Thyroid gland (tissue), 4 donors: ENCODE measurements around the gene RNF121. TPM values are rescaled to one million over a fixed set of nuclear protein-coding genes. Genes with fewer than 3 reads are reported as not detected.

Experiments
- DNase-seq, 2 donors: peaks; one replicate each; pipeline ENCODE4 v3.0.0-alpha.2; 2019
- H3K27ac ChIP-seq, 3 donors: fragments of 200-600 bp; sonication (generic); 1 replicate in 2 of 3; 2 replicates in 1 of 3; pipeline ENCODE4 v1.5.1; 2016 to 2019; ENCODE audit warnings: mild to moderate bottlenecking in 1 of 3, moderate library complexity in 1 of 3
- H3K27me3 ChIP-seq: fragments of 200-600 bp; sonication (generic); one replicate; pipeline ENCODE4 v1.5.1; 2019
- H3K36me3 ChIP-seq, 2 donors: fragments of 200-600 bp; sonication (generic); one replicate each; pipeline ENCODE4 v1.5.1; 2016 to 2019
- H3K4me1 ChIP-seq, 2 donors: fragments of 200-600 bp; sonication (generic); one replicate each; pipeline ENCODE4 v1.5.1; 2017 to 2019
- H3K4me3 ChIP-seq, 3 donors: fragments of 200-600 bp; sonication (generic); replicated peaks in 1 of 3; 1 replicate in 2 of 3; 2 replicates in 1 of 3; pipeline ENCODE4 v1.5.1; 2016; ENCODE audit warnings: mild to moderate bottlenecking in 1 of 3
- H3K9me3 ChIP-seq: fragments of 200-600 bp; sonication (generic); one replicate; pipeline ENCODE4 v1.5.1; 2017
- POLR2A ChIP-seq, 2 donors: fragments of 450-650 bp; IDR thresholded peaks; one replicate each; pipeline ENCODE4 v1.6.1; 2017; ENCODE audit warnings: antibody characterized with exemption in 2 of 2, mild to moderate bottlenecking in 2 of 2, moderate library complexity in 1 of 2
- WGBS, 2 donors: methylation state at CpG; one replicate each; pipeline ENCODE4 v1.1.5; 2017; 5-methylcytosine and 5-hydroxymethylcytosine counted together
- intact Hi-C: fragments of 100-400 bp; cut with DNase I; formaldehyde crosslinking; loops from one replicate; pipeline ENCODE4 v1.15.1; 2023
- total RNA-seq, 4 donors: library from RNA; depleted of rRNA; stranded (reverse); fragments of >200 nt; gene quantifications; one replicate each; pipeline ENCODE4 v1.2.3, GENCODE V29; 2016
- TF ChIP-seq, protein P1 (sequence below), 6 experiments: fragments of 200-600 bp in 3 of 6; fragments of 450-650 bp in 3 of 6; sonication (generic) in 3 of 6; IDR thresholded peaks; one replicate each; pipeline ENCODE4 v1.5.1; 2016 to 2019; ENCODE audit warnings: antibody characterized with exemption in 6 of 6, mild to moderate bottlenecking in 2 of 6, inconsistent platforms in 1 of 6, moderate library complexity in 1 of 6

The RNF121 gene
- total RNA-seq, 4 donors from 2014 or later = 41.9 to 64.4 (median 54.7) TPM

GRCh38 chr11:71964641-71965040 is 35.8 kb downstream of the RNF121 start:
- no peaks in the 10 kb centered on the region for H3K27me3 ChIP-seq
- WGBS, 2 donors = 87 to 94% methylated on average over 4 of the region's 4 CpGs
- no peak overlapping the region for H3K27ac ChIP-seq
- H3K4me3 ChIP-seq = no peak overlapping the region
- no peaks in the 10 kb centered on the region for H3K4me1 ChIP-seq
- TF ChIP-seq, protein P1, sequence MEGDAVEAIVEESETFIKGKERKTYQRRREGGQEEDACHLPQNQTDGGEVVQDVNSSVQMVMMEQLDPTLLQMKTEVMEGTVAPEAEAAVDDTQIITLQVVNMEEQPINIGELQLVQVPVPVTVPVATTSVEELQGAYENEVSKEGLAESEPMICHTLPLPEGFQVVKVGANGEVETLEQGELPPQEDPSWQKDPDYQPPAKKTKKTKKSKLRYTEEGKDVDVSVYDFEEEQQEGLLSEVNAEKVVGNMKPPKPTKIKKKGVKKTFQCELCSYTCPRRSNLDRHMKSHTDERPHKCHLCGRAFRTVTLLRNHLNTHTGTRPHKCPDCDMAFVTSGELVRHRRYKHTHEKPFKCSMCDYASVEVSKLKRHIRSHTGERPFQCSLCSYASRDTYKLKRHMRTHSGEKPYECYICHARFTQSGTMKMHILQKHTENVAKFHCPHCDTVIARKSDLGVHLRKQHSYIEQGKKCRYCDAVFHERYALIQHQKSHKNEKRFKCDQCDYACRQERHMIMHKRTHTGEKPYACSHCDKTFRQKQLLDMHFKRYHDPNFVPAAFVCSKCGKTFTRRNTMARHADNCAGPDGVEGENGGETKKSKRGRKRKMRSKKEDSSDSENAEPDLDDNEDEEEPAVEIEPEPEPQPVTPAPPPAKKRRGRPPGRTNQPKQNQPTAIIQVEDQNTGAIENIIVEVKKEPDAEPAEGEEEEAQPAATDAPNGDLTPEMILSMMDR (IDR thresholded peaks at IDR 0.05) = no peak
- TF ChIP-seq POLR2A (IDR thresholded peaks at IDR 0.05) = no peak
- intact Hi-C loops = no loop called here
- H3K36me3 ChIP-seq = peaks cover 2 to 7% of the 10 kb centered on the region in 2 donors
- DNase-seq = no peak
- H3K9me3 ChIP-seq = no peaks in the 10 kb centered on the region

GRCh38 chr11:71971680-71972079 is 42.8 kb downstream of the RNF121 start:
- DNase-seq = no peak
- H3K9me3 ChIP-seq = no peaks in the 10 kb centered on the region
- TF ChIP-seq POLR2A (IDR thresholded peaks at IDR 0.05) = no peak
- TF ChIP-seq, protein P1 (IDR thresholded peaks at IDR 0.05) = no peak
- H3K36me3 ChIP-seq = peaks cover 0 to 14% of the 10 kb centered on the region in 2 donors
- H3K27ac ChIP-seq = no peak overlapping the region
- H3K4me3 ChIP-seq = no peak overlapping the region
- 94 to 96% methylated on average over 2 of the region's 2 CpGs for whole genome bisulfite sequencing, 2 donors
- H3K4me1 ChIP-seq = no peaks in the 10 kb centered on the region
- intact Hi-C loops = no loop called here
- no peaks in the 10 kb centered on the region for H3K27me3 ChIP-seq

DNA sequence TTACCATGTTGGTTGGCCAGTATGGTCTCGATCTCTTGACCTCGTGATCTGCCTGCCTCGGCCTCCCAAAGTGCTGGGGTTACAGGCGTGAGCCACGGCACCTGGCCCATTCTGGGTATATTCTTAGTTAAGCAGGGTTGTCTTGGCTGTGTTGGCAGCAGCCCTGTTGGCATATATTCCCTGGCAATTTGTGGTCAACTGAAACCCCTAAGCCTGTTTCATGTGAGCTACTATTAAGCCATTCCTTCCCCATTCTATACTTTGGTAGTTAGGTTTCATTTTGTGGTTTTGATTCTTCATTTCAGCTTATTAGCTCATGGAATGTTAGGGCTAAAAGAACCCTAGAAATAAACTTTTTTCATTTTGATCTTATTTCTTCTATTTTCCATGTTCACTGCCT is 47.7 kb downstream of the RNF121 start:
- H3K4me3 ChIP-seq = no peak overlapping the region
- H3K27me3 ChIP-seq = no peaks in the 10 kb centered on the region
- WGBS, 2 donors = 97 to 100% methylated on average over 5 of the region's 5 CpGs
- no peak overlapping the region for H3K27ac ChIP-seq
- H3K4me1 ChIP-seq = no peaks in the 10 kb centered on the region
- H3K9me3 ChIP-seq = no peaks in the 10 kb centered on the region
- no peak for DNase-seq
- no peak for TF ChIP-seq POLR2A (IDR thresholded peaks at IDR 0.05)
- TF ChIP-seq, protein P1 (IDR thresholded peaks at IDR 0.05) = no peak
- intact Hi-C loops = no loop called here
- H3K36me3 ChIP-seq = peaks cover 0 to 4% of the 10 kb centered on the region in 2 donors

- Histone ChIP-seq H3K36me3 (peaks cover 0 to 4% of the 10 kb centered on the region in 2 donors), H3K4me3 (no peak overlapping the region), H3K9me3 (no peaks in the 10 kb centered on the region), H3K4me1 (no peaks in the 10 kb centered on the region), H3K27me3 (no peaks in the 10 kb centered on the region), H3K27ac (no peak overlapping the region)
- TF ChIP-seq, protein P1 (IDR thresholded peaks at IDR 0.05) = no peak
- TF ChIP-seq POLR2A (IDR thresholded peaks at IDR 0.05) = no peak
- WGBS, 2 donors = 79 to 87% methylated on average over 1 of the region's 1 CpG
- no peak for DNase-seq
- intact Hi-C loops = no loop called here
These were observed 48.2 kb downstream of the RNF121 start for GRCh38 chr11:71977090-71977489.

- intact Hi-C loops = no loop called here
- no peaks in the 10 kb centered on the region for H3K27me3 ChIP-seq
- no peak for TF ChIP-seq POLR2A (IDR thresholded peaks at IDR 0.05)
- TF ChIP-seq, protein P1 (IDR thresholded peaks at IDR 0.05) = peak; percentile 44 to 70 (median 67)
- H3K4me1 ChIP-seq = no peaks in the 10 kb centered on the region
- H3K27ac ChIP-seq = no peak overlapping the region
- H3K9me3 ChIP-seq = no peaks in the 10 kb centered on the region
- DNase-seq = peak; percentile 53 to 61
- WGBS, 2 donors = 58 to 65% methylated on average over 7 of the region's 7 CpGs
- peaks cover 0 to 4% of the 10 kb centered on the region in 2 donors for H3K36me3 ChIP-seq
- no peak overlapping the region for H3K4me3 ChIP-seq
These were observed 49.0 kb downstream of the RNF121 start for GRCh38 chr11:71977743-71978418.
